IMR-90 (cell line): ENCODE measurements around the gene CAND1. TPM values are rescaled to one million over a fixed set of nuclear protein-coding genes. Genes with fewer than 3 reads are reported as not detected.

Source experiments
- ATAC-seq: fragments of 200-7000 bp; cut with Tn5 transposase; 2 replicates; pipeline ENCODE4 v1.9.1; 2020; ENCODE audit warnings: low read depth, mild to moderate bottlenecking, moderate library complexity
- BruUV-seq: library from RNA; stranded (reverse); fragments of 400-500 nt; replicated peaks from 2 replicates; lab custom pipeline; 2021; lab: Mats Ljungman, UMichigan
- CTCF ChIA-PET: fragments of 300-600 bp; formaldehyde crosslinking; extraction: SDS; loops from one replicate; lab custom pipeline; 2021; ENCODE audit warnings: antibody characterized with exemption; lab: Yijun Ruan, JAX
- POLR2A ChIA-PET: fragments of 300-600 bp; sonication (Branson Sonifier 250); formaldehyde crosslinking; loops from one replicate; lab custom pipeline; 2022; ENCODE audit warnings: antibody characterized with exemption; ENCODE audit not compliant: unreplicated experiment; lab: Charles Lee
- DNase-seq: peaks from one replicate; pipeline ENCODE4 v3.0.0; 2013
- H2AFZ ChIP-seq: replicated peaks from 2 replicates; pipeline ENCODE3; 2013; ENCODE audit warnings: low read length, mild to moderate bottlenecking; ENCODE audit not compliant: poor library complexity
- H2AK5ac ChIP-seq: 2 replicates; pipeline ENCODE4 v1.6.1; 2013; ENCODE audit warnings: low read depth, low read length, inconsistent platforms
- H2AK9ac ChIP-seq: replicated peaks from 2 replicates; pipeline ENCODE3; 2013; ENCODE audit warnings: mild to moderate bottlenecking, low read depth, low read length, moderate library complexity; ENCODE audit not compliant: poor library complexity
- H2BK120ac ChIP-seq: 2 replicates; pipeline ENCODE4 v1.6.1; 2013; ENCODE audit warnings: low read depth, low read length, inconsistent platforms
- H2BK15ac ChIP-seq: 3 replicates; pipeline ENCODE4 v1.6.1; 2013; ENCODE audit warnings: low read depth, low read length, inconsistent platforms
- H2BK20ac ChIP-seq: 2 replicates; pipeline ENCODE4 v1.6.1; 2013; ENCODE audit warnings: low read depth, mild to moderate bottlenecking, inconsistent platforms, low read length, moderate library complexity
- H2BK5ac ChIP-seq: 2 replicates; pipeline ENCODE4 v1.6.1; 2013; ENCODE audit warnings: mild to moderate bottlenecking, low read depth, low read length, inconsistent platforms; ENCODE audit not compliant: poor library complexity, severe bottlenecking
- H3K14ac ChIP-seq: replicated peaks from 2 replicates; pipeline ENCODE4 v1.6.1; 2013; ENCODE audit warnings: low read depth, low read length, inconsistent platforms
- H3K18ac ChIP-seq: 2 replicates; pipeline ENCODE4 v1.6.1; 2013; ENCODE audit warnings: low read depth, low read length, control low read depth
- H3K23ac ChIP-seq: 2 replicates; pipeline ENCODE4 v1.6.1; 2013; ENCODE audit warnings: low read depth, low read length, inconsistent platforms
- H3K27ac ChIP-seq: 2 replicates; pipeline ENCODE4 v1.5.1; 2013; ENCODE audit warnings: mild to moderate bottlenecking, control low read depth, low read length; ENCODE audit not compliant: insufficient read depth
- H3K27me3 ChIP-seq: 2 replicates; pipeline ENCODE4 v1.6.1; 2013; ENCODE audit warnings: low read length; ENCODE audit not compliant: control insufficient read depth, insufficient read depth
- H3K36me3 ChIP-seq: 2 replicates; pipeline ENCODE4 v1.6.1; 2013; ENCODE audit warnings: low read length, mixed read lengths; ENCODE audit not compliant: control insufficient read depth, insufficient read depth
- H3K4ac ChIP-seq: 2 replicates; pipeline ENCODE4 v1.6.1; 2013; ENCODE audit warnings: low read depth, low read length, inconsistent platforms
- H3K4me1 ChIP-seq: 2 replicates; pipeline ENCODE4 v1.6.1; 2013; ENCODE audit warnings: low read length, mixed read lengths; ENCODE audit not compliant: control insufficient read depth, insufficient read depth
- H3K4me2 ChIP-seq: 2 replicates; pipeline ENCODE4 v1.6.1; 2013; ENCODE audit warnings: low read depth, mild to moderate bottlenecking, control low read depth, low read length, moderate library complexity
- H3K4me3 ChIP-seq: 2 replicates; pipeline ENCODE4 v1.5.1; 2013; ENCODE audit warnings: low read depth, mild to moderate bottlenecking, control low read depth, low read length, moderate library complexity; ENCODE audit not compliant: insufficient read depth
- H3K56ac ChIP-seq: 2 replicates; pipeline ENCODE4 v1.6.1; 2013; ENCODE audit warnings: low read length, inconsistent platforms; ENCODE audit not compliant: insufficient read depth; ENCODE audit errors: extremely low read depth
- H3K79me1 ChIP-seq, 2 experiments: 2 replicates each; pipeline ENCODE4 v1.6.1; 2013; ENCODE audit warnings: low read length in 2 of 2, inconsistent platforms in 1 of 2, low read depth in 1 of 2
- H3K9ac ChIP-seq: 2 replicates; pipeline ENCODE4 v1.6.1; 2013; ENCODE audit warnings: low read depth, low read length, control low read depth
- H3K9me1 ChIP-seq: 2 replicates; pipeline ENCODE4 v1.6.1; 2013; ENCODE audit warnings: low read length, inconsistent platforms; ENCODE audit not compliant: insufficient read depth
- H3K9me3 ChIP-seq: 2 replicates; pipeline ENCODE4 v1.6.1; 2013; ENCODE audit warnings: low read length; ENCODE audit not compliant: control insufficient read depth, insufficient read depth
- H4K20me1 ChIP-seq: 2 replicates; pipeline ENCODE4 v1.6.1; 2013; ENCODE audit warnings: low read length, inconsistent platforms; ENCODE audit not compliant: insufficient read depth
- H4K5ac ChIP-seq: 2 replicates; pipeline ENCODE4 v1.6.1; 2013; ENCODE audit warnings: mild to moderate bottlenecking, low read depth, low read length, control low read depth
- H4K8ac ChIP-seq, 2 experiments: 2 replicates each; pipeline ENCODE4 v1.6.1; 2013; ENCODE audit warnings: low read depth in 2 of 2, low read length in 2 of 2, control low read depth in 1 of 2, inconsistent platforms in 1 of 2
- H4K91ac ChIP-seq: 2 replicates; pipeline ENCODE4 v1.6.1; 2013; ENCODE audit warnings: low read depth, low read length, inconsistent platforms; ENCODE audit not compliant: insufficient read depth
- BHLHE40 ChIP-seq: fragments of 150-350 bp; IDR thresholded peaks from 2 replicates; pipeline ENCODE4 v1.6.1; 2016; ENCODE audit warnings: mild to moderate bottlenecking, low read depth, low read length
- CEBPB ChIP-seq: IDR thresholded peaks from 2 replicates; pipeline ENCODE4 v1.6.1; 2012; ENCODE audit warnings: low read depth, low read length, improper control_type of control experiment
- FOS ChIP-seq: fragments of 150-350 bp; IDR thresholded peaks from 2 replicates; pipeline ENCODE4 v1.6.1; 2016; ENCODE audit warnings: low read depth, low read length
- MAFK ChIP-seq: IDR thresholded peaks from 2 replicates; pipeline ENCODE4 v1.6.1; 2012; ENCODE audit warnings: low read depth, low read length, improper control_type of control experiment
- MAZ ChIP-seq: IDR thresholded peaks from 2 replicates; pipeline ENCODE4 v1.6.1; 2012; ENCODE audit warnings: low read depth, mild to moderate bottlenecking, low read length, improper control_type of control experiment, moderate library complexity, borderline replicate concordance
- MXI1 ChIP-seq: IDR thresholded peaks from 2 replicates; pipeline ENCODE4 v1.6.1; 2012; ENCODE audit warnings: low read depth, mild to moderate bottlenecking, low read length, moderate library complexity, borderline replicate concordance
- POLR2A ChIP-seq: IDR thresholded peaks from 2 replicates; pipeline ENCODE4 v1.6.1; 2012; ENCODE audit warnings: mild to moderate bottlenecking, low read depth, low read length
- RAD21 ChIP-seq: IDR thresholded peaks from 2 replicates; pipeline ENCODE4 v1.6.1; 2012; ENCODE audit warnings: low read length, improper control_type of control experiment
- RCOR1 ChIP-seq: IDR thresholded peaks from 2 replicates; pipeline ENCODE4 v1.6.1; 2012; ENCODE audit warnings: mild to moderate bottlenecking, low read length, improper control_type of control experiment; ENCODE audit not compliant: insufficient replicate concordance
- RFX5 ChIP-seq: IDR thresholded peaks from 2 replicates; pipeline ENCODE4 v1.8.0; 2012; ENCODE audit warnings: low read depth, mild to moderate bottlenecking, low read length, moderate library complexity
- SMC3 ChIP-seq: fragments of 150-350 bp; IDR thresholded peaks from 2 replicates; pipeline ENCODE4 v1.6.1; 2016; ENCODE audit warnings: low read depth, mild to moderate bottlenecking, antibody characterized with exemption, low read length, moderate library complexity
- WGBS, 2 experiments: methylation state at CpG; one replicate each; pipeline versions ENCODE4 v1.1.5 to v1.1.7; 2013; ENCODE audit warnings: missing lambda C conversion rate in 2 of 2; ENCODE audit not compliant: insufficient read length in 1 of 2; ENCODE audit errors: extremely low coverage in 2 of 2; 5-methylcytosine and 5-hydroxymethylcytosine counted together
- dilution Hi-C: fragments of 300-500 bp; cut with HindIII; formaldehyde crosslinking; loops from one replicate; pipeline ENCODE4 v1.14.3; 2018; ENCODE audit warnings: low sequenced_read_pairs; ENCODE audit not compliant: unreplicated experiment
- in situ Hi-C: fragments of 300-500 bp; cut with MboI; formaldehyde crosslinking; loops from 3 replicates; pipeline ENCODE4 v1.14.3; 2019; ENCODE audit warnings: low sequenced_read_pairs, inconsistent platforms, mixed read lengths
- intact Hi-C: fragments of 100-400 bp; cut with micrococcal nuclease; formaldehyde crosslinking; loops from 2 replicates; pipeline ENCODE4 v1.10.0; 2022
- polyA plus RNA-seq, 3 experiments: library from polyadenylated mRNA; depleted of rRNA; stranded (reverse); fragments of >200 nt; gene quantifications; 2 replicates each; pipeline ENCODE4 v1.2.3, GENCODE V29; 2012; ENCODE audit warnings: low replicate concordance in 1 of 3
- total RNA-seq: library from RNA; depleted of rRNA; stranded (reverse); fragments of >200 nt; gene quantifications from 2 replicates; pipeline ENCODE4 v1.2.3, GENCODE V29; 2012
- TF ChIP-seq, protein P1 (sequence below): fragments of 150-350 bp; IDR thresholded peaks from 2 replicates; pipeline ENCODE4 v1.6.1; 2017; ENCODE audit warnings: mild to moderate bottlenecking, antibody characterized with exemption, low read length, low read depth
- TF ChIP-seq, protein P2 (sequence below): conservative IDR thresholded peaks from 2 replicates; pipeline ENCODE4 v1.5.1; 2012; ENCODE audit warnings: mild to moderate bottlenecking, low read depth, low read length, improper control_type of control experiment
- TF ChIP-seq, protein P3 (sequence below): fragments of 150-350 bp; IDR thresholded peaks from 2 replicates; pipeline ENCODE4 v1.6.1; 2016; ENCODE audit warnings: low read depth, mild to moderate bottlenecking, low read length, moderate library complexity, borderline replicate concordance

The CAND1 gene
- total and polyA plus RNA-seq, 2 of the 4 experiments (the other 2 are of a cell fraction), result 42.6 to 91.4 TPM

DNA sequence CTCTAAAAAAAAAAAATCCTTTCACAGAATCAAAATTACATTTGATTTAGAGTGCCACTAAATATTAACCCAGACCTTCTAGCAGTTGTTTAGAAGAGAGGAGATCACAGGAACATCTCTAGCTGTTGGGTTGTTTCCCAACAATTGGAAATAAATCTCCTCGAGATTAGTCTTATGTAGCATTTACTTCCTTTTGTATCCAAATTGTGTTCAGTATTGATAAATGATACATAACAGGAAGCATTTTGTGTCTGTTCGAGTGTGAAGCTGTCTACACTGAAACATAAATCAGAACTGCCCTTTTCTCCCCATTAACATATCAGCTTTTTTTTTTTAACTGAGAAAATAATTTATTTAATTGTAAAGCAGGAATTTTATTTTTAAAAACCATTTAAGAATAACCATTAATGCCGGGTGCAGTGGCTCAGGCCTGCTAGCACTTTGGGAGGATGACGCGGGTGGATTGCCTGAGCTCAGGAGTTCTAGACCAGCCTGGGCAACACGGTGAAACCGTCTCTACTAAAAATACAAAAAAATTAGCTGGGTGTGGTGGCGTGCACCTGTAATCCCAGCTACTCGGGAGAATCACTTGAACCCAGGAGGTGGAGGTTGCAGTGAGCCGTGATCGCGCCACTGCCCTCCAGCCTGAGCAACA is 14.7 kb upstream of the CAND1 start:
- H3K4ac ChIP-seq, result no peak overlapping the region
- no peaks in the 10 kb centered on the region for H3K36me3 ChIP-seq
- H3K9me1 ChIP-seq, result no peaks in the 10 kb centered on the region
- no peak overlapping the region for H2BK120ac ChIP-seq
- no peaks in the 10 kb centered on the region for H3K27me3 ChIP-seq
- no peak overlapping the region for H4K5ac ChIP-seq
- no peaks in the 10 kb centered on the region for H3K4me1 ChIP-seq
- no peaks in the 10 kb centered on the region for H4K20me1 ChIP-seq
- H4K8ac ChIP-seq, result no peak overlapping the region
- no peaks in the 10 kb centered on the region for H3K9me3 ChIP-seq
- DNase-seq (no peak), ATAC-seq (no peak)
- TF ChIP-seq, protein P1, sequence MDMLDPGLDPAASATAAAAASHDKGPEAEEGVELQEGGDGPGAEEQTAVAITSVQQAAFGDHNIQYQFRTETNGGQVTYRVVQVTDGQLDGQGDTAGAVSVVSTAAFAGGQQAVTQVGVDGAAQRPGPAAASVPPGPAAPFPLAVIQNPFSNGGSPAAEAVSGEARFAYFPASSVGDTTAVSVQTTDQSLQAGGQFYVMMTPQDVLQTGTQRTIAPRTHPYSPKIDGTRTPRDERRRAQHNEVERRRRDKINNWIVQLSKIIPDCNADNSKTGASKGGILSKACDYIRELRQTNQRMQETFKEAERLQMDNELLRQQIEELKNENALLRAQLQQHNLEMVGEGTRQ, result no peak
- TF ChIP-seq MAZ (no peak), FOS (no peak), BHLHE40 (no peak), CEBPB (no peak), MXI1 (no peak), RAD21 (no peak), RFX5 (no peak), RCOR1 (no peak), MAFK (no peak), POLR2A (no peak), SMC3 (no peak)
- TF ChIP-seq, protein P2, sequence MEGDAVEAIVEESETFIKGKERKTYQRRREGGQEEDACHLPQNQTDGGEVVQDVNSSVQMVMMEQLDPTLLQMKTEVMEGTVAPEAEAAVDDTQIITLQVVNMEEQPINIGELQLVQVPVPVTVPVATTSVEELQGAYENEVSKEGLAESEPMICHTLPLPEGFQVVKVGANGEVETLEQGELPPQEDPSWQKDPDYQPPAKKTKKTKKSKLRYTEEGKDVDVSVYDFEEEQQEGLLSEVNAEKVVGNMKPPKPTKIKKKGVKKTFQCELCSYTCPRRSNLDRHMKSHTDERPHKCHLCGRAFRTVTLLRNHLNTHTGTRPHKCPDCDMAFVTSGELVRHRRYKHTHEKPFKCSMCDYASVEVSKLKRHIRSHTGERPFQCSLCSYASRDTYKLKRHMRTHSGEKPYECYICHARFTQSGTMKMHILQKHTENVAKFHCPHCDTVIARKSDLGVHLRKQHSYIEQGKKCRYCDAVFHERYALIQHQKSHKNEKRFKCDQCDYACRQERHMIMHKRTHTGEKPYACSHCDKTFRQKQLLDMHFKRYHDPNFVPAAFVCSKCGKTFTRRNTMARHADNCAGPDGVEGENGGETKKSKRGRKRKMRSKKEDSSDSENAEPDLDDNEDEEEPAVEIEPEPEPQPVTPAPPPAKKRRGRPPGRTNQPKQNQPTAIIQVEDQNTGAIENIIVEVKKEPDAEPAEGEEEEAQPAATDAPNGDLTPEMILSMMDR, result no peak
- TF ChIP-seq, protein P3, sequence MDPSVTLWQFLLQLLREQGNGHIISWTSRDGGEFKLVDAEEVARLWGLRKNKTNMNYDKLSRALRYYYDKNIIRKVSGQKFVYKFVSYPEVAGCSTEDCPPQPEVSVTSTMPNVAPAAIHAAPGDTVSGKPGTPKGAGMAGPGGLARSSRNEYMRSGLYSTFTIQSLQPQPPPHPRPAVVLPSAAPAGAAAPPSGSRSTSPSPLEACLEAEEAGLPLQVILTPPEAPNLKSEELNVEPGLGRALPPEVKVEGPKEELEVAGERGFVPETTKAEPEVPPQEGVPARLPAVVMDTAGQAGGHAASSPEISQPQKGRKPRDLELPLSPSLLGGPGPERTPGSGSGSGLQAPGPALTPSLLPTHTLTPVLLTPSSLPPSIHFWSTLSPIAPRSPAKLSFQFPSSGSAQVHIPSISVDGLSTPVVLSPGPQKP, result no peak
- in situ Hi-C loops, result no loop called here
- intact Hi-C loops, result no loop called here
- no peak overlapping the region for H2AFZ ChIP-seq
- no peak overlapping the region for H3K14ac ChIP-seq
- H2BK20ac ChIP-seq, result no peak overlapping the region
- H3K79me1 ChIP-seq, result no peaks in the 10 kb centered on the region
- no TSS peak for BruUV-seq
- no peak overlapping the region for H3K23ac ChIP-seq
- no peak overlapping the region for H2BK15ac ChIP-seq
- no peak overlapping the region for H2BK5ac ChIP-seq
- ChIA-PET POLR2A (no interaction called here), CTCF (interaction anchor here (0.6 to 0.7 kb wide), 4 partner anchors 19 to 497 kb away, joined by 3 to 4 read pairs (median 3); no protein-coding TSS in a partner anchor)
- H4K91ac ChIP-seq, result no peak overlapping the region
- no CpG with 5 or more reads among the region's 12 CpGs for WGBS, 2 experiments
- H2AK5ac ChIP-seq, result no peak overlapping the region
- H3K4me2 ChIP-seq, result no peak overlapping the region
- no peak overlapping the region for H3K9ac ChIP-seq
- dilution Hi-C loops, result no loop called here
- no peak overlapping the region for H3K18ac ChIP-seq
- H3K4me3 ChIP-seq, result no peak overlapping the region
- H2AK9ac ChIP-seq, result no peak overlapping the region
- H3K27ac ChIP-seq, result no peak overlapping the region
- H3K56ac ChIP-seq, result no peak overlapping the region
